AG04450 (cell line): ENCODE data around the gene BMP7. TPM values are rescaled to one million over a fixed set of nuclear protein-coding genes. Genes with fewer than 3 reads are reported as not detected.

Experiments
- CTCF ChIA-PET: fragments of 300-600, 350-600 bp; formaldehyde crosslinking; extraction: SDS; loops from one replicate; lab custom pipeline; 2022; ENCODE audit warnings: antibody characterized with exemption, inconsistent platforms; lab: Charles Lee
- POLR2A ChIA-PET: fragments of 350-600 bp; formaldehyde crosslinking; extraction: SDS; loops from one replicate; lab custom pipeline; 2021; ENCODE audit warnings: antibody characterized with exemption, inconsistent platforms; lab: Yijun Ruan, JAX
- DNase-seq: peaks from one replicate; pipeline ENCODE4 v3.0.0-alpha.2; 2011; ENCODE audit warnings: low read depth, low spot score
- H3K27ac ChIP-seq: one replicate; pipeline ENCODE4 v1.5.1; 2012; ENCODE audit warnings: low read depth, low read length, control low read depth
- H3K27me3 ChIP-seq: one replicate; pipeline ENCODE4 v1.6.0; 2012; ENCODE audit warnings: low read length; ENCODE audit not compliant: control insufficient read depth, insufficient read depth
- H3K4me3 ChIP-seq: 2 replicates; pipeline ENCODE4 v1.5.1; 2011; ENCODE audit warnings: mild to moderate bottlenecking, low read depth, low read length, control low read depth
- H3K9me3 ChIP-seq: 2 replicates; pipeline ENCODE4 v1.5.1; 2012; ENCODE audit warnings: low read length; ENCODE audit not compliant: control insufficient read depth, insufficient read depth
- polyA plus RNA-seq: library from polyadenylated mRNA; depleted of rRNA; stranded (reverse); fragments of >200 nt; gene quantifications from 2 replicates; pipeline ENCODE4 v1.2.3, GENCODE V29; 2011
- TF ChIP-seq, protein P1 (sequence below): IDR thresholded peaks from 2 replicates; pipeline ENCODE4 v1.5.1; 2011; ENCODE audit warnings: low read depth, low read length, control low read depth, inconsistent platforms

BMP7 gene
- polyA plus RNA-seq, 1 experiment, result not detected

DNA sequence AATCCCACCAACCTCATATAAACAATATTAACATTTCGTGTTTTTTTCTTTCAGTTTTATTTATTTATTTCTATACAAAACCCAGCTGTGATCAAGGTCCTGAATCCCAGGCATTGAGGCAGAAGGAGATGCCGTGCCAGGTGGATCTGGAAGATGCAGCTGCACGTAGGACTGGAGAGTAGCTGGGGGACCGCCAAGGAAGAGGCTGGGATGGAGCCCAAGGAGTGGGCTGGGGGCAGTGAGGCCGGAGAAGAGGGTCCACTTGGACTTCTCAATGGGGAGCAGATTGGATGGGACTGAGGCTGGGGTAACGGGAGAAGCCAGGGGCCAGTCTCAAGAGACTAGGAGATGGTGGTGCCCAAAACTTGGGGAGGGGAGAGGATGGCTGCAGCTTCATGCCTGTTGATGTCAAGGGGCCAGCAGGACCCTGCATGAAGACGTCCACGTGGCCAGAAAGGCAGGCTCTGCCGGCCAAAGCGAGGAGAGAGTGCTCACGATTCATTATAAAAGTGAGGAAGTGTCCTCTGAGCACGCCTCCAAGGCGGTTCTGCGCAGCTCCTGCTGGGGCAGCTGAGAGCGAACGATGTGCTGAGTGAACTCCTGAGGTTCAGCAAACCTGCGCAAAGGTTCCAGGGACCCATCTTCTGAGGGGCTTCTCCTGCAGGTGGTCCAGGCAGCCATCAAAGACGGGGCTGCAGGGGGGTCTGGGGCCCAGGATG is 110.3 kb downstream of the BMP7 start:
- DNase-seq, result no peak
- Histone ChIP-seq H3K27me3 (no peaks in the 10 kb centered on the region), H3K27ac (no peak overlapping the region), H3K4me3 (no peak overlapping the region), H3K9me3 (peaks cover 21% of the 10 kb centered on the region)
- POLR2A ChIA-PET, result no interaction called here
- CTCF ChIA-PET, result no interaction called here
- TF ChIP-seq, protein P1, sequence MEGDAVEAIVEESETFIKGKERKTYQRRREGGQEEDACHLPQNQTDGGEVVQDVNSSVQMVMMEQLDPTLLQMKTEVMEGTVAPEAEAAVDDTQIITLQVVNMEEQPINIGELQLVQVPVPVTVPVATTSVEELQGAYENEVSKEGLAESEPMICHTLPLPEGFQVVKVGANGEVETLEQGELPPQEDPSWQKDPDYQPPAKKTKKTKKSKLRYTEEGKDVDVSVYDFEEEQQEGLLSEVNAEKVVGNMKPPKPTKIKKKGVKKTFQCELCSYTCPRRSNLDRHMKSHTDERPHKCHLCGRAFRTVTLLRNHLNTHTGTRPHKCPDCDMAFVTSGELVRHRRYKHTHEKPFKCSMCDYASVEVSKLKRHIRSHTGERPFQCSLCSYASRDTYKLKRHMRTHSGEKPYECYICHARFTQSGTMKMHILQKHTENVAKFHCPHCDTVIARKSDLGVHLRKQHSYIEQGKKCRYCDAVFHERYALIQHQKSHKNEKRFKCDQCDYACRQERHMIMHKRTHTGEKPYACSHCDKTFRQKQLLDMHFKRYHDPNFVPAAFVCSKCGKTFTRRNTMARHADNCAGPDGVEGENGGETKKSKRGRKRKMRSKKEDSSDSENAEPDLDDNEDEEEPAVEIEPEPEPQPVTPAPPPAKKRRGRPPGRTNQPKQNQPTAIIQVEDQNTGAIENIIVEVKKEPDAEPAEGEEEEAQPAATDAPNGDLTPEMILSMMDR, result no peak

DNA sequence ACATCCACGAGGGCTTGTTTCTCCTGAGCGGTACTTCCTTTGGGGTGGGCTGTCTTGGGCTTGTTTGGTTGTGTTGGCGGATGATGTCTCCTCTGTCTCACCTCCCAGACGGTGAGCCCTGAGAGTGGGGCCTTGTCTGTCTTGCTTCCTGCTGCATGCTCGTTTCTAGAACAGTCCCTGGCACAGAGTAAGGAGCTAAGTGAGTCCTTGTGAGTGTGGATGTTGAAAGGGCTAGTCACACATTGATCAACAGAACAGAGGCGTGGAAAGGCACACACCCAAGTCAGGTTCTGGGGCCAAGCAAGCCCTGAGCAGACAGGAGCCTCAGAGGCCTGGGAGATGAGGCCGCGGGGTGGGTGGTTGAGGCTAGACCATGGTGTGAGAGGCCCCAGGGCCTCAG is 111.0 kb downstream of the BMP7 start:
- TF ChIP-seq, protein P1, result no peak
- ChIA-PET CTCF (no interaction called here), POLR2A (no interaction called here)
- Histone ChIP-seq H3K27me3 (no peaks in the 10 kb centered on the region), H3K27ac (no peak overlapping the region), H3K9me3 (peaks cover 18% of the 10 kb centered on the region), H3K4me3 (no peak overlapping the region)
- no peak for DNase-seq

DNA sequence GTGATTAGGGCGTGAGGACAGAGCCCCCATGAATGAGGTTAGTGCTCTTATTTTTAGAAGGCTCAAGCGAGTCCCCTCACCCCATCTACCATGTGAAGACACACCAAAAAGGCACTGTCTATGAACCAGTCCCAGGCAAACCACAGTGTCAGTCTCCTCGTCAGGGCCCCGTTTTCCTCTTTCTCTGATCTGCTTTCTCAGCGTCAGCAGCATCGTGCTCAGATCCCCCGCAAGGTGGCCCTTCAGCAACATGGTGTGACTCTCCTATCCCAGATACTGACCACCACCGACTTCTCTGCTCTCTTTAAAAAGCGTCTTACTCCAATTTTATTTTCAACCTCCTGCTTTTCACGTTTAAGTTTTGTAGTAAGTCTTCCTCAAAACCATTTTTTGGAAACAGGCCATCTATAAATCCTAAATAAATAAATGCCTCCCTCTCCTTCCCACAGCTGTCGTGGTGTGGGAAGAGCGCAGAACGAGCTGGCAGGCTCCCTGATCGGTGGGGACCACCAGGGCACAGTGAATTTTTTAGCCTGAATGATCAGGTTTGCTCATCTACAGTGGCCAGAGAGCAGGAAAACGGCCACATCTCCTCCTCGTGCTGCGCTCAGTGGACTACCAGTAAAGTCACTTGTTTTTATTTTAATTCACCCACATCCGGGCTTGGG is 113.1 kb downstream of the BMP7 start:
- TF ChIP-seq, protein P1, result no peak
- Histone ChIP-seq H3K9me3 (peaks cover 12% of the 10 kb centered on the region; the same call in 1 of the 2 replicates), H3K27ac (no peak overlapping the region), H3K4me3 (no peak overlapping the region), H3K27me3 (no peaks in the 10 kb centered on the region)
- no peak for DNase-seq
- ChIA-PET POLR2A (no interaction called here), CTCF (no interaction called here)

DNA sequence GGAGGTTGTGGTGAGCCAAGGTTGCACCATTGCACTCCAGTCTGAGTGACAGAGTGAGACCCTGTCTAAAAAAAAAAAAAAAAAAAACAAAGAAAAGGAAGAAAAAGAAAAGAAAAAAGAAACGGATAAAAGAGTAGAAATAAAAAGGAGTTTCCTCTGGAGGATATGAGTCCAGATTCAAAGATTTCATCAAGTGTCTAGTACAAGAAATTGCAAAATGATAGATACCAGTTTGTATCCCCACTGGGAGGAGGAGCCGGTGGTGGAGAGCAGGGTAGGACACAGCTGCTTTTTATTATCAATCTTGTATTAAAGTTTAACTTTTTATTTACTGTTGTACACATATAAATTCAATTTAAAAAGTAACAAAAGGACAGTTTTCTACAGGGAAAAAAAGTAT is 113.9 kb downstream of the BMP7 start:
- Histone ChIP-seq H3K27me3 (no peaks in the 10 kb centered on the region), H3K4me3 (no peak overlapping the region), H3K9me3 (peaks cover 12% of the 10 kb centered on the region; the same call in 1 of the 2 replicates), H3K27ac (no peak overlapping the region)
- ChIA-PET POLR2A (no interaction called here), CTCF (interaction anchor here (0.6 kb wide), 1 partner anchor 22 kb away, joined by 3 read pairs; no protein-coding TSS in a partner anchor)
- DNase-seq, result no peak
- TF ChIP-seq, protein P1, result no peak

DNA sequence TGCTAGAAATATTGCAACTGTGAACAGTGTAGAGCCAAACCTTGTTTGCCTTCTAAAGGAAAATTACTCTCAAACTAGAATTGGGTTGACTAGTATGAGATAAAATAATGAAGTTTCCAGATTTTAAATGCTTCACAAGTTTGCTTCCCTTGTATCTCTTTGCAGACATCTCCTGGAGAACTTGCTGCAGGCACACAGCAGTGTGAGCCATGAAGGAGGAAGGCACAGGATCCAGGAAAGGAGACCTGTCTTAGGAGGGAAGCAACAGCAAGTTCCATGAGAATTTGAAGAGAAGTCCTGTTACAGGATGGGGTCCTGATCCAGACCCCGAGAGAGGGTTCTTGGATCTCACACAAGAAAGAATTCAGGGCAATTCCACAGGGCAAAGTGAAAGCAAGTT is 115.9 kb downstream of the BMP7 start:
- TF ChIP-seq, protein P1, result no peak
- H3K9me3 ChIP-seq, result no peaks in the 10 kb centered on the region; the same call in 1 of the 2 replicates
- no peak for DNase-seq
- H3K27me3 ChIP-seq, result no peaks in the 10 kb centered on the region
- H3K4me3 ChIP-seq, result no peak overlapping the region
- no peak overlapping the region for H3K27ac ChIP-seq
- ChIA-PET POLR2A (no interaction called here), CTCF (no interaction called here)
